Endothelial cell of umbilical vein (primary cell): Measurements from ENCODE around the gene PRPS1. TPM values are rescaled to one million over a fixed set of nuclear protein-coding genes. Genes with fewer than 3 reads are reported as not detected.

Experiments used
- Bru-seq: library from RNA; stranded (reverse); fragments of 400-500 nt; gene quantifications from one replicate; lab custom pipeline; 2021; lab: Mats Ljungman, UMichigan
- BruChase-seq, 2 experiments: library from RNA; stranded (reverse); fragments of 400-500 nt; gene quantifications; one replicate each; lab custom pipeline; 2021; lab: Mats Ljungman, UMichigan
- BruUV-seq: library from RNA; stranded (reverse); fragments of 400-500 nt; replicated peaks from 2 replicates; lab custom pipeline; 2021; lab: Mats Ljungman, UMichigan
- CTCF ChIA-PET: fragments of 300-600, 350-600 bp; sonication (Branson Sonifier 250); formaldehyde crosslinking; loops from one replicate; lab custom pipeline; 2021; ENCODE audit warnings: antibody characterized with exemption, inconsistent platforms; lab: Charles Lee
- POLR2A ChIA-PET: fragments of 300-600, 350-600 bp; sonication (Branson Sonifier 250); formaldehyde crosslinking; loops from one replicate; lab custom pipeline; 2021; ENCODE audit warnings: antibody characterized with exemption, inconsistent platforms; lab: Charles Lee
- DNase-seq: peaks from one replicate; pipeline ENCODE4 v3.0.0-alpha.2; 2011; ENCODE audit warnings: low read depth, low spot score
- FAIRE-seq: peaks from 2 replicates; lab custom pipeline; 2011; peaks lifted over from hg19 to GRCh38; lab: Jason Lieb, UNC
- H2AFZ ChIP-seq: 2 replicates; pipeline ENCODE4 v1.6.0; 2012; ENCODE audit warnings: low read depth, low read length, control low read depth, inconsistent platforms
- H3K27ac ChIP-seq: 2 replicates; pipeline ENCODE4 v1.5.1; 2011; ENCODE audit warnings: low read depth, mild to moderate bottlenecking, control low read depth, low read length, moderate library complexity; ENCODE audit not compliant: insufficient read depth
- H3K27me3 ChIP-seq, 2 experiments: 2 replicates each; pipeline versions ENCODE4 v1.6.0 to v1.6.1; 2011; ENCODE audit warnings: low read length in 2 of 2, mixed read lengths in 1 of 2; ENCODE audit not compliant: control insufficient read depth in 2 of 2, insufficient read depth in 2 of 2
- H3K36me3 ChIP-seq, 2 experiments: 2 replicates in 1 of 2; 3 replicates in 1 of 2; pipeline ENCODE4 v1.5.1; 2011; ENCODE audit warnings: low read length in 2 of 2, mild to moderate bottlenecking in 1 of 2, moderate library complexity in 1 of 2; ENCODE audit not compliant: control insufficient read depth in 2 of 2, insufficient read depth in 2 of 2; ENCODE audit errors: extremely low read depth in 1 of 2
- H3K4me1 ChIP-seq: 3 replicates; pipeline ENCODE4 v1.5.1; 2011; ENCODE audit warnings: mild to moderate bottlenecking, low read length; ENCODE audit not compliant: control insufficient read depth, insufficient read depth; ENCODE audit errors: extremely low read depth
- H3K4me2 ChIP-seq: 2 replicates; pipeline ENCODE4 v1.6.1; 2011; ENCODE audit warnings: low read length, control low read depth, mixed read lengths; ENCODE audit not compliant: insufficient read depth
- H3K4me3 ChIP-seq, 3 experiments: fragments of 200-600 bp in 1 of 3; sonication (generic), shearing (Covaris generic) in 1 of 3; replicated peaks in 1 of 3; 2 replicates each; pipeline ENCODE4 v1.5.1; 2011 to 2016; ENCODE audit warnings: control low read depth in 3 of 3, low read length in 3 of 3, mild to moderate bottlenecking in 2 of 3, inconsistent platforms in 1 of 3, low read depth in 1 of 3, moderate library complexity in 1 of 3; ENCODE audit not compliant: insufficient read depth in 1 of 3
- H3K79me2 ChIP-seq: 2 replicates; pipeline ENCODE4 v1.6.0; 2012; ENCODE audit warnings: low read length, inconsistent platforms; ENCODE audit not compliant: control insufficient read depth, insufficient read depth
- H3K9ac ChIP-seq: replicated peaks from 2 replicates; pipeline ENCODE3; 2011; ENCODE audit warnings: low read length, control low read depth; ENCODE audit not compliant: insufficient read depth; ENCODE audit errors: extremely low read depth
- H3K9me1 ChIP-seq: replicated peaks from 3 replicates; pipeline ENCODE4 v1.6.0; 2011; ENCODE audit warnings: mild to moderate bottlenecking, low read length; ENCODE audit not compliant: control insufficient read depth, insufficient read depth; ENCODE audit errors: extremely low read depth
- H3K9me3 ChIP-seq: replicated peaks from 2 replicates; pipeline ENCODE4 v1.5.1; 2012; ENCODE audit warnings: low read length, inconsistent platforms; ENCODE audit not compliant: control insufficient read depth, insufficient read depth
- H4K20me1 ChIP-seq: replicated peaks from 2 replicates; pipeline ENCODE3; 2011; ENCODE audit warnings: mild to moderate bottlenecking, low read length; ENCODE audit not compliant: control insufficient read depth, insufficient read depth; ENCODE audit errors: extremely low read depth
- FOS ChIP-seq: IDR thresholded peaks from 2 replicates; pipeline ENCODE4 v1.6.1; 2011; ENCODE audit warnings: mild to moderate bottlenecking, low read length, moderate library complexity, borderline replicate concordance; ENCODE audit not compliant: insufficient read depth
- JUN ChIP-seq: IDR thresholded peaks from 2 replicates; pipeline ENCODE4 v1.6.1; 2011; ENCODE audit warnings: borderline replicate concordance, low read depth; ENCODE audit not compliant: insufficient read length, insufficient read depth
- MYC ChIP-seq: IDR thresholded peaks from one replicate; pipeline ENCODE4 v1.6.1; 2011; ENCODE audit warnings: mild to moderate bottlenecking, low read depth, low read length
- POLR2A ChIP-seq: IDR thresholded peaks from 2 replicates; pipeline ENCODE4 v1.6.1; 2012; ENCODE audit warnings: low read depth, mild to moderate bottlenecking, control low read depth, low read length
- POLR2AphosphoS5 ChIP-seq: IDR thresholded peaks from 2 replicates; pipeline ENCODE4 v1.6.1; 2012; ENCODE audit warnings: low read depth, mild to moderate bottlenecking, control low read depth, low read length, moderate library complexity; ENCODE audit not compliant: insufficient read depth
- dilution Hi-C: fragments of 300-500 bp; cut with MboI; formaldehyde crosslinking; loops from one replicate; pipeline ENCODE4 v1.15.0; 2019; ENCODE audit warnings: low sequenced_read_pairs; ENCODE audit not compliant: extremely low pct_ligation_motif_present
- intact Hi-C: fragments of 100-400 bp; cut with micrococcal nuclease; formaldehyde crosslinking; loops from one replicate; pipeline ENCODE4 v1.10.0; 2022
- long read RNA-seq: library from polyadenylated mRNA; stranded (forward); transcript quantifications from one replicate; pipeline ENCODE4 v2.0.0, GENCODE V29; 2021
- polyA minus RNA-seq, 3 experiments: library from RNA; depleted of rRNA, polyadenylated mRNA; stranded (reverse); fragments of >200 nt; gene quantifications; 1 replicate in 1 of 3; 2 replicates in 2 of 3; pipeline ENCODE4 v1.2.3, GENCODE V29; 2011
- polyA plus RNA-seq, 4 experiments: library from polyadenylated mRNA; depleted of rRNA in 3 of 4; stranded (reverse) in 3 of 4; unstranded in 1 of 4; fragments of >200 nt; gene quantifications; 2 replicates each; pipeline versions ENCODE4 v1.2.1 to v1.2.3, GENCODE V29; 2011 to 2012; ENCODE audit warnings: missing spikeins in 1 of 4
- total RNA-seq: library from RNA; stranded (reverse); gene quantifications from 2 replicates; pipeline ENCODE4 v1.2.3, GENCODE V29; 2021
- TF ChIP-seq, protein P1 (sequence below): IDR thresholded peaks from 2 replicates; pipeline ENCODE4 v1.6.1; 2011; ENCODE audit not compliant: insufficient read depth, insufficient read length

The PRPS1 gene
- total RNA-seq (36.8 and 38.7 TPM in 2 replicates), polyA plus RNA-seq (23.8 and 30.9 TPM in 2 replicates), polyA minus RNA-seq (31.2 and 42.5 TPM in 2 replicates), Bru-seq, nascent RNA (percentile 76 among the genes with signal in this experiment), BruChase-seq, experiment 1, labeled RNA remaining after a 6-hour chase (percentile 84 among the genes with signal in this experiment), BruChase-seq, experiment 2, labeled RNA remaining after a 2-hour chase (percentile 65 among the genes with signal in this experiment)
- polyA plus RNA-seq (2011; cell fraction: cytosol; rRNA removed): 31.9 and 38.3 TPM in 2 replicates
- 18.5 and 19.8 TPM in 2 replicates for polyA plus RNA-seq (2011; cell fraction: nucleus; rRNA removed)
- 37.5 and 46.7 TPM in 2 replicates for polyA plus RNA-seq (2012)
- 59.0 TPM for polyA minus RNA-seq (2011; cell fraction: cytosol; rRNA and poly(A)+ RNA removed)
- polyA minus RNA-seq (2011; cell fraction: nucleus; rRNA and poly(A)+ RNA removed): 13.0 and 14.1 TPM in 2 replicates
- long read RNA-seq, transcript PRPS1-204 (7 exons, 2,152 nt): major isoform, 39 of 46 reads
- long read RNA-seq, partial matches to known transcripts: 1 of 46 reads
- long read RNA-seq, other reads (novel, unspliced or antisense): 6 of 46 reads

- ChIA-PET POLR2A (interaction anchor here (0.6 to 1.1 kb wide), 3 partner anchors 15 to 463 kb away, joined by 3 to 4 read pairs (median 3); partner anchors contain the start of gene PSMD10), CTCF (interaction anchor here (0.9 to 3.3 kb wide), 8 partner anchors 13 to 603 kb away, joined by 3 to 18 read pairs (median 4); partner anchors contain the start of gene NCBP2L)
- H3K9ac ChIP-seq: peak within 1 kb of the TSS; percentile 91
- H3K27me3 ChIP-seq: no peaks in the 10 kb centered on the region
- intact Hi-C loops (loop anchor here (1.0 kb wide), 1 partner anchor 27 kb away; no protein-coding TSS in a partner anchor), dilution Hi-C loops (no loop called here)
- DNase-seq (peak; percentile 93), FAIRE-seq (peak; percentile 99)
- peak within 1 kb of the TSS; percentile 29 to 75 (median 65) for H3K4me3 ChIP-seq
- H3K9me1 ChIP-seq: no peaks in the 10 kb centered on the region
- TF ChIP-seq POLR2A (peak; percentile 44), MYC (no peak), POLR2AphosphoS5 (peak; percentile 44), JUN (no peak), FOS (no peak)
- TF ChIP-seq, protein P1, sequence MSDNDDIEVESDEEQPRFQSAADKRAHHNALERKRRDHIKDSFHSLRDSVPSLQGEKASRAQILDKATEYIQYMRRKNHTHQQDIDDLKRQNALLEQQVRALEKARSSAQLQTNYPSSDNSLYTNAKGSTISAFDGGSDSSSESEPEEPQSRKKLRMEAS: no peak
- peaks cover 34% of the 10 kb centered on the region for H3K79me2 ChIP-seq
- H3K4me2 ChIP-seq: peak within 1 kb of the TSS; percentile 71
- peak within 1 kb of the TSS; percentile 85 for H3K27ac ChIP-seq
- H3K36me3 ChIP-seq: no peaks in the 10 kb centered on the region
- H4K20me1 ChIP-seq: no peaks in the 10 kb centered on the region
- H3K9me3 ChIP-seq: no peaks in the 10 kb centered on the region
- H3K4me1 ChIP-seq: peaks cover 7% of the 10 kb centered on the region
- H2AFZ ChIP-seq: peak within 1 kb of the TSS; percentile 52
- BruUV-seq: no TSS peak
Measured at GRCh38 chrX:107627838-107628661, at the start of gene PRPS1. TSS of gene PRPS1 (plus strand) at chrX:107628510. CDS start at chrX:107628629, 119 bp downstream.
